GM19397 (cell line): ENCODE results near the gene DNAAF1.
A peak's percentile ranks its signal among the peaks of the same experiment; 100 is the strongest.

ENCODE experiments used
- ATAC-seq: cut with Tn5 transposase; IDR thresholded peaks from one replicate; pipeline ENCODE4 v1.9.1; 2021; ENCODE audit warnings: mild to moderate bottlenecking, moderate library complexity; ENCODE audit not compliant: unreplicated experiment

The DNAAF1 gene

GRCh38 chr16:84121007-84121406 is 24.1 kb upstream of the DNAAF1 start:
- no peak for ATAC-seq

- no peak for ATAC-seq
These were observed 20.6 kb upstream of the DNAAF1 start for GRCh38 chr16:84124257-84125073.

GRCh38 chr16:84131117-84131516 is 14.0 kb upstream of the DNAAF1 start:
- no peak for ATAC-seq

- no peak for ATAC-seq
These were observed 12.4 kb upstream of the DNAAF1 start for GRCh38 chr16:84132527-84133285.

- ATAC-seq, result no peak
These were observed 8.6 kb upstream of the DNAAF1 start for GRCh38 chr16:84136331-84137125.

- no peak for ATAC-seq
These were observed 7.8 kb upstream of the DNAAF1 start for GRCh38 chr16:84137287-84137686.

- ATAC-seq, result no peak
These were observed 7.2 kb upstream of the DNAAF1 start for GRCh38 chr16:84137769-84138357.

GRCh38 chr16:84138500-84138823 is 6.6 kb upstream of the DNAAF1 start:
- no peak for ATAC-seq

GRCh38 chr16:84138824-84139627 is 6.1 kb upstream of the DNAAF1 start:
- no peak for ATAC-seq

- no peak for ATAC-seq
These were observed 5.4 kb upstream of the DNAAF1 start for GRCh38 chr16:84139628-84140258.

GRCh38 chr16:84141143-84141670 is 3.9 kb upstream of the DNAAF1 start:
- no peak for ATAC-seq

- ATAC-seq, result no peak
These were observed 2.0 kb upstream of the DNAAF1 start for GRCh38 chr16:84143081-84143480.

GRCh38 chr16:84143784-84144199 is 1.3 kb upstream of the DNAAF1 start:
- no peak for ATAC-seq

GRCh38 chr16:84144209-84144858 is 774 bp upstream of the DNAAF1 start:
- ATAC-seq, result peak; percentile 5

GRCh38 chr16:84150926-84151325 is 5.8 kb downstream of the DNAAF1 start:
- no peak for ATAC-seq

GRCh38 chr16:84153660-84154214 is 8.6 kb downstream of the DNAAF1 start:
- no peak for ATAC-seq

- ATAC-seq, result no peak
These were observed 10.1 kb downstream of the DNAAF1 start for GRCh38 chr16:84155226-84155625.

- ATAC-seq, result no peak
These were observed 10.7 kb downstream of the DNAAF1 start for GRCh38 chr16:84155771-84156170.

GRCh38 chr16:84156342-84156784 is 11.3 kb downstream of the DNAAF1 start:
- no peak for ATAC-seq
